A549 (cell line): ENCODE results near the gene ITGA5. TPM values are rescaled to one million over a fixed set of nuclear protein-coding genes. Genes with fewer than 3 reads are reported as not detected.

Experiments
- ATAC-seq, 2 experiments: fragments of 200-7000 bp in 1 of 2; fragments of >200 bp in 1 of 2; cut with Nextera tagmentation in 1 of 2; cut with Tn5 transposase in 1 of 2; 3 replicates each; pipeline versions ENCODE4 v1.8.0 to v1.9.1; 2018 to 2020; ENCODE audit warnings: mild to moderate bottlenecking in 1 of 2, moderate library complexity in 1 of 2
- CTCF ChIA-PET: fragments of 300-600 bp; sonication (Branson Sonifier 250); formaldehyde crosslinking; extraction: SDS; loops from one replicate; lab custom pipeline; 2021; ENCODE audit warnings: antibody characterized with exemption, inconsistent platforms; lab: Yijun Ruan, JAX
- POLR2A ChIA-PET: fragments of 350-600 bp; formaldehyde crosslinking; extraction: SDS; loops from one replicate; lab custom pipeline; 2021; ENCODE audit warnings: antibody characterized with exemption, inconsistent platforms; lab: Yijun Ruan, JAX
- DNase-seq, 2 experiments: peaks; one replicate each; pipeline versions ENCODE4 v3.0.0 to v3.0.0-alpha.2; 2011 to 2016; ENCODE audit warnings: low read depth in 1 of 2, low spot score in 1 of 2
- FAIRE-seq: peaks from 2 replicates; lab custom pipeline; 2011; peaks lifted over from hg19 to GRCh38; lab: Jason Lieb, UNC
- H3K27ac ChIP-seq, 2 experiments: fragments of >200 bp; sonication (Bioruptor Twin); formaldehyde crosslinking; 3 replicates each; pipeline ENCODE4 v1.5.1; 2016 to 2017
- H3K4me1 ChIP-seq: fragments of >200 bp; sonication (Bioruptor Twin); formaldehyde crosslinking; 3 replicates; pipeline ENCODE4 v1.6.1; 2016
- H3K4me2 ChIP-seq: fragments of >200 bp; sonication (Bioruptor Twin); formaldehyde crosslinking; 3 replicates; pipeline ENCODE4 v1.6.1; 2016
- H3K4me3 ChIP-seq: fragments of >200 bp; sonication (Bioruptor Twin); formaldehyde crosslinking; 3 replicates; pipeline ENCODE4 v1.5.1; 2016
- H3K9me3 ChIP-seq: fragments of >200 bp; sonication (Bioruptor Twin); formaldehyde crosslinking; 3 replicates; pipeline ENCODE4 v1.6.1; 2016
- ATOH8 ChIP-seq: fragments of 250-450 bp; sonication (Bioruptor Pico); IDR thresholded peaks from 2 replicates; pipeline ENCODE4 v1.5.0; 2020; ENCODE audit warnings: low read depth, mild to moderate bottlenecking, moderate library complexity
- CHD2 ChIP-seq: fragments of 150-350 bp; IDR thresholded peaks from 2 replicates; pipeline ENCODE4 v1.6.1; 2014; ENCODE audit warnings: low read length; ENCODE audit not compliant: partially characterized antibody
- CTCF ChIP-seq: fragments of >200 bp; sonication (Bioruptor Twin); formaldehyde crosslinking; IDR thresholded peaks from 3 replicates; pipeline ENCODE4 v1.5.1; 2016
- E2F6 ChIP-seq: IDR thresholded peaks from 2 replicates; pipeline ENCODE4 v1.6.1; 2012; ENCODE audit warnings: low read depth, borderline replicate concordance
- EP300 ChIP-seq, 2 experiments: fragments of >200 bp; sonication (Bioruptor Twin); formaldehyde crosslinking; IDR thresholded peaks; 2 replicates in 1 of 2; 3 replicates in 1 of 2; pipeline ENCODE4 v1.6.1; 2016 to 2017
- GATA3 ChIP-seq: IDR thresholded peaks from 2 replicates; pipeline ENCODE4 v1.6.1; 2012; ENCODE audit warnings: borderline replicate concordance
- HOXB5 ChIP-seq: fragments of 250-450 bp; sonication (Bioruptor Pico); IDR thresholded peaks from 2 replicates; pipeline ENCODE4 v1.5.0; 2020; ENCODE audit warnings: mild to moderate bottlenecking, moderate library complexity
- JUN ChIP-seq, 2 experiments: fragments of >200 bp; sonication (Bioruptor Twin); formaldehyde crosslinking; IDR thresholded peaks; 2 replicates in 1 of 2; 3 replicates in 1 of 2; pipeline ENCODE4 v1.6.1; 2016 to 2017
- KDM1A ChIP-seq: fragments of 200-600 bp; sonication (generic); IDR thresholded peaks from 2 replicates; pipeline ENCODE4 v1.6.1; 2016; ENCODE audit warnings: low read depth, mild to moderate bottlenecking
- MAX ChIP-seq: IDR thresholded peaks from 2 replicates; pipeline ENCODE4 v1.6.1; 2012
- MYC ChIP-seq: IDR thresholded peaks from 2 replicates; pipeline ENCODE4 v1.6.1; 2012; ENCODE audit warnings: mild to moderate bottlenecking, inconsistent platforms, low read length, improper control_type of control experiment, borderline replicate concordance
- PHF8 ChIP-seq: fragments of 200-600 bp; sonication (generic); IDR thresholded peaks from 2 replicates; pipeline ENCODE4 v1.6.1; 2016; ENCODE audit warnings: low read depth, mild to moderate bottlenecking, antibody characterized with exemption, moderate library complexity, borderline replicate concordance
- RAD21 ChIP-seq, 2 experiments: fragments of >200 bp in 1 of 2; sonication (Bioruptor Twin) in 1 of 2; formaldehyde crosslinking in 1 of 2; IDR thresholded peaks in 1 of 2; conservative IDR thresholded peaks in 1 of 2; 2 replicates in 1 of 2; 3 replicates in 1 of 2; pipeline ENCODE4 v1.6.1; 2012 to 2018; ENCODE audit warnings: inconsistent platforms in 1 of 2
- RARB ChIP-seq: fragments of 250-450 bp; sonication (Bioruptor Pico); IDR thresholded peaks from 2 replicates; pipeline ENCODE4 v1.8.0; 2021; ENCODE audit warnings: mild to moderate bottlenecking, moderate library complexity
- RCOR1 ChIP-seq: fragments of 150-350 bp; IDR thresholded peaks from 2 replicates; pipeline ENCODE4 v1.6.1; 2014; ENCODE audit warnings: antibody characterized with exemption, low read length, low read depth
- RFX5 ChIP-seq: fragments of 450-650 bp; IDR thresholded peaks from 2 replicates; pipeline ENCODE4 v1.7.1; 2014; ENCODE audit warnings: antibody characterized with exemption, mild to moderate bottlenecking, moderate library complexity
- SMC3 ChIP-seq: fragments of >200 bp; sonication (Bioruptor Twin); formaldehyde crosslinking; IDR thresholded peaks from 3 replicates; pipeline ENCODE4 v1.6.1; 2018; ENCODE audit warnings: inconsistent platforms
- SREBF2 ChIP-seq: fragments of 450-650 bp; IDR thresholded peaks from 2 replicates; pipeline ENCODE4 v1.6.1; 2014; ENCODE audit warnings: mild to moderate bottlenecking, moderate library complexity
- ZC3H11A ChIP-seq: fragments of 450-650 bp; IDR thresholded peaks from 2 replicates; pipeline ENCODE4 v1.6.1; 2014; ENCODE audit warnings: antibody characterized with exemption, mild to moderate bottlenecking
- WGBS: methylation state at CpG from one replicate; pipeline ENCODE4 v1.1.6; 2017; ENCODE audit errors: missing lambda C conversion rate; 5-methylcytosine and 5-hydroxymethylcytosine counted together
- polyA plus RNA-seq, 4 experiments: library from polyadenylated mRNA; depleted of rRNA in 3 of 4; stranded (reverse); fragments of >200 nt; fragmentation: RNase III in 1 of 4; extraction: RNeasy Plus Mini Kit Qiagen cat#74134 plus additional on column Dnase treatment in 1 of 4; gene quantifications; 2 replicates in 3 of 4; 3 replicates in 1 of 4; pipeline ENCODE4 v1.2.3, GENCODE V29; 2011 to 2017

The ITGA5 gene
- polyA plus RNA-seq, 2 of the 4 experiments (the other 2 are of a cell fraction): 27.2 to 31.7 TPM

GRCh38 chr12:54372113-54372806 lies 46.8 kb downstream of the ITGA5 start (continued):
- no peak for TF ChIP-seq EP300 (IDR thresholded peaks at IDR 0.05)
- TF ChIP-seq KDM1A: no peak

- Histone ChIP-seq H3K27ac (peak overlapping the region; percentile 37 to 68; a peak in 5 of 6 replicates), H3K9me3 (no peaks in the 10 kb centered on the region), H3K4me2 (peak overlapping the region; percentile 52), H3K4me3 (no peak overlapping the region), H3K4me1 (peaks cover 69% of the 10 kb centered on the region)
- ATAC-seq (no peak), FAIRE-seq (no peak), DNase-seq (no peak)
- POLR2A ChIA-PET: no interaction called here
- 73% methylated on average over 5 of the region's 5 CpGs for WGBS
- TF ChIP-seq RFX5 (no peak), CHD2 (no peak), MYC (no peak), EP300 (IDR thresholded peaks at IDR 0.05) (no peak), MAX (no peak), PHF8 (no peak), RARB (CRISPR knock-in tag) (no peak), ATOH8 (CRISPR knock-in tag) (no peak), ZC3H11A (no peak), SMC3 (no peak), RCOR1 (no peak), GATA3 (no peak), CTCF (no peak), SREBF2 (no peak), HOXB5 (CRISPR knock-in tag) (no peak), JUN (IDR thresholded peaks at IDR 0.05) (no peak), RAD21 (conservative IDR thresholded peaks at IDR 0.05 in 1 of 2, IDR thresholded peaks at IDR 0.05 in 1 of 2) (no peak), E2F6 (no peak)
- CTCF ChIA-PET: interaction anchor here (1.0 to 3.5 kb wide), 41 partner anchors 8 to 366 kb away, joined by 3 to 146 read pairs (median 5); partner anchors contain the start of genes COPZ1 and ZNF385A
Measured at GRCh38 chr12:54371328-54372112, 47.5 kb downstream of the ITGA5 start.
